Astrocyte (in vitro differentiated cells and primary cell): ENCODE measurements around the gene SGK1. TPM values are rescaled to one million over a fixed set of nuclear protein-coding genes. Genes with fewer than 3 reads are reported as not detected.
"Not testable (repeated sequence)": the region's sequence is repeated elsewhere in the genome, so short reads cannot be mapped to it uniquely, and the experiment has no call there.

Experiments used
- DNase-seq: peaks from one replicate; pipeline ENCODE4 v3.0.0-alpha.2; 2010; ENCODE audit warnings: low read depth
- FAIRE-seq: peaks from 2 replicates; lab custom pipeline; 2011; peaks lifted over from hg19 to GRCh38; lab: Jason Lieb, UNC
- H2AFZ ChIP-seq: 2 replicates; pipeline ENCODE4 v1.6.0; 2012; ENCODE audit warnings: low read depth, low read length, inconsistent platforms
- H3K27ac ChIP-seq: 2 replicates; pipeline ENCODE4 v1.5.1; 2011; ENCODE audit warnings: low read depth, low read length, inconsistent platforms
- H3K27me3 ChIP-seq: 2 replicates; pipeline ENCODE4 v1.6.0; 2011; ENCODE audit warnings: low read length, inconsistent platforms; ENCODE audit not compliant: insufficient read depth
- H3K36me3 ChIP-seq: 2 replicates; pipeline ENCODE4 v1.5.1; 2011; ENCODE audit warnings: low read length, inconsistent platforms; ENCODE audit not compliant: insufficient read depth
- H3K4me1 ChIP-seq: 2 replicates; pipeline ENCODE4 v1.5.1; 2011; ENCODE audit warnings: low read length, inconsistent platforms; ENCODE audit not compliant: insufficient read depth
- H3K4me2 ChIP-seq: 2 replicates; pipeline ENCODE4 v1.6.0; 2012; ENCODE audit warnings: low read length, inconsistent platforms
- H3K4me3 ChIP-seq: 2 replicates; pipeline ENCODE4 v1.5.1; 2011; ENCODE audit warnings: low read depth, mild to moderate bottlenecking, low read length, inconsistent platforms; ENCODE audit not compliant: insufficient read depth
- H3K79me2 ChIP-seq: 2 replicates; pipeline ENCODE4 v1.6.0; 2012; ENCODE audit warnings: mild to moderate bottlenecking, low read length, inconsistent platforms; ENCODE audit not compliant: insufficient read depth
- H3K9ac ChIP-seq: 2 replicates; pipeline ENCODE4 v1.6.0; 2012; ENCODE audit warnings: mild to moderate bottlenecking, low read length, inconsistent platforms
- H3K9me3 ChIP-seq: 2 replicates; pipeline ENCODE4 v1.5.1; 2012; ENCODE audit warnings: low read depth, mild to moderate bottlenecking, low read length, inconsistent platforms; ENCODE audit not compliant: insufficient read depth
- H4K20me1 ChIP-seq: 2 replicates; pipeline ENCODE4 v1.6.0; 2012; ENCODE audit warnings: low read length, inconsistent platforms; ENCODE audit not compliant: insufficient read depth
- H3K27ac Mint-ChIP-seq: one replicate; pipeline ENCODE4 v1.8.0; 2021; ENCODE audit warnings: mild to moderate bottlenecking, mixed read lengths; ENCODE audit not compliant: unreplicated experiment
- H3K27me3 Mint-ChIP-seq: one replicate; pipeline ENCODE4 v1.8.0; 2021; ENCODE audit warnings: low read depth, mixed read lengths; ENCODE audit not compliant: unreplicated experiment
- H3K36me3 Mint-ChIP-seq: one replicate; pipeline ENCODE4 v1.8.0; 2021; ENCODE audit warnings: low read depth, mixed read lengths; ENCODE audit not compliant: unreplicated experiment
- H3K4me1 Mint-ChIP-seq: one replicate; pipeline ENCODE4 v1.8.0; 2021; ENCODE audit warnings: low read depth, mixed read lengths; ENCODE audit not compliant: unreplicated experiment
- H3K4me3 Mint-ChIP-seq: one replicate; pipeline ENCODE4 v1.8.0; 2021; ENCODE audit warnings: mild to moderate bottlenecking, moderate library complexity, mixed read lengths; ENCODE audit not compliant: unreplicated experiment
- H3K9me3 Mint-ChIP-seq: one replicate; pipeline ENCODE4 v1.8.0; 2021; ENCODE audit warnings: mild to moderate bottlenecking, mixed read lengths; ENCODE audit not compliant: unreplicated experiment
- CTCF ChIP-seq: IDR thresholded peaks from 2 replicates; pipeline ENCODE4 v1.5.1; 2011; ENCODE audit warnings: low read depth, mild to moderate bottlenecking, inconsistent platforms, low read length, moderate library complexity; ENCODE audit not compliant: insufficient read depth
- EZH2 ChIP-seq: IDR thresholded peaks from 2 replicates; pipeline ENCODE4 v1.6.1; 2012; ENCODE audit warnings: mild to moderate bottlenecking, low read length, inconsistent platforms; ENCODE audit not compliant: insufficient read depth
- total RNA-seq: library from RNA; stranded (reverse); gene quantifications from 2 replicates; pipeline ENCODE4 v1.2.1, GENCODE V29; 2021

The SGK1 gene
- total RNA-seq, 1 donor from 2014 or later = 117 TPM

GRCh38 chr6:134256862-134257261 is 61.0 kb downstream of the SGK1 start:
- Histone ChIP-seq H3K27me3 (no peaks in the 10 kb centered on the region), H3K27ac (no peak overlapping the region), H3K4me1 (no peaks in the 10 kb centered on the region), H4K20me1 (no peaks in the 10 kb centered on the region), H3K9me3 (no peaks in the 10 kb centered on the region), H2AFZ (no peak overlapping the region), H3K9ac (no peak overlapping the region), H3K4me3 (no peak overlapping the region), H3K36me3 (no peaks in the 10 kb centered on the region), H3K79me2 (no peaks in the 10 kb centered on the region), H3K4me2 (no peak overlapping the region)
- H3K27ac Mint-ChIP-seq = no peak overlapping the region
- TF ChIP-seq EZH2 (no peak), CTCF (no peak)
- no peak for FAIRE-seq
- no peak for DNase-seq
- no peaks in the 10 kb centered on the region for H3K36me3 Mint-ChIP-seq
- H3K27me3 Mint-ChIP-seq = no peaks in the 10 kb centered on the region
- peaks cover 7% of the 10 kb centered on the region for H3K4me1 Mint-ChIP-seq
- no peaks in the 10 kb centered on the region for H3K9me3 Mint-ChIP-seq
- no peak overlapping the region for H3K4me3 Mint-ChIP-seq

GRCh38 chr6:134255280-134255679 is 62.6 kb downstream of the SGK1 start:
- not testable (repeated sequence) for H3K36me3 ChIP-seq, H3K27me3 ChIP-seq, H3K4me1 Mint-ChIP-seq, H3K9me3 ChIP-seq, H3K4me3 ChIP-seq, H3K4me3 Mint-ChIP-seq, H3K36me3 Mint-ChIP-seq, FAIRE-seq, H3K27ac Mint-ChIP-seq, H4K20me1 ChIP-seq, H3K4me2 ChIP-seq, H3K27ac ChIP-seq, H3K4me1 ChIP-seq, H3K9ac ChIP-seq, DNase-seq, H3K27me3 Mint-ChIP-seq, H3K9me3 Mint-ChIP-seq, H3K79me2 ChIP-seq, H2AFZ ChIP-seq

DNA sequence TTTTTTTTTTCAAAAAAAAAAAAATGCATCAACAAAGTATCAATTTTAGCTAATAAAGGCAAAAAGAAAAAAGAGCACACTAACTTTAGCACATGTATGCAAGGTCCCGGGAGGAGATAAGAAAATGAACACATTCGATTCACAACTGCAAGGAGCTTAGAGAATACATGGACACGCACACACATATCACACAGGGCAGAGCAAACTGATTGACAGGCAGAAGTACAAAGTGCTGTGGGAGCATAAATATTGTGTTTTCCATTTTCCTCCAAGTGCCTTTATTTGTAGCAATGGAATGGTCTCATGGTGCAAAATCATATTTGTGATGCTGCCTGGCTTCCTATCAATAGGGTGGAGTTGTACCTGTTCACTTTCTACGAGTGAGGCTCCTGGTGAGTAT is 63.8 kb downstream of the SGK1 start:
- no peak for TF ChIP-seq CTCF
- no peak for TF ChIP-seq EZH2
- no peak overlapping the region for H3K4me2 ChIP-seq
- H3K9ac ChIP-seq = no peak overlapping the region
- Mint-ChIP-seq H3K4me1 (peaks cover 16% of the 10 kb centered on the region), H3K27ac (peak overlapping the region; percentile 72), H3K27me3 (no peaks in the 10 kb centered on the region), H3K9me3 (no peaks in the 10 kb centered on the region), H3K4me3 (no peak overlapping the region), H3K36me3 (no peaks in the 10 kb centered on the region)
- H3K4me1 ChIP-seq = peaks cover 3% of the 10 kb centered on the region
- no peaks in the 10 kb centered on the region for H4K20me1 ChIP-seq
- no peak overlapping the region for H2AFZ ChIP-seq
- no peaks in the 10 kb centered on the region for H3K9me3 ChIP-seq
- H3K79me2 ChIP-seq = no peaks in the 10 kb centered on the region
- DNase-seq = no peak
- H3K4me3 ChIP-seq = no peak overlapping the region
- no peak for FAIRE-seq
- H3K36me3 ChIP-seq = no peaks in the 10 kb centered on the region
- H3K27me3 ChIP-seq = no peaks in the 10 kb centered on the region
- H3K27ac ChIP-seq = no peak overlapping the region
